DOHH2 (cell line): ENCODE results near the gene RBM20.
"Not testable (repeated sequence)": the region's sequence is repeated elsewhere in the genome, so short reads cannot be mapped to it uniquely, and the experiment has no call there.

Experiments used
- H3F3A ChIP-seq: fragments of 200-600 bp; sonication (generic), shearing (Covaris generic); 2 replicates; pipeline ENCODE4 v1.6.0; 2016; ENCODE audit warnings: antibody characterized with exemption, mild to moderate bottlenecking; ENCODE audit not compliant: control insufficient read depth, insufficient read depth
- H3K27ac ChIP-seq: fragments of 200-600 bp; sonication (generic); 2 replicates; pipeline ENCODE4 v1.5.1; 2014; ENCODE audit warnings: low read depth, mild to moderate bottlenecking, low read length, moderate library complexity
- H3K27me3 ChIP-seq: fragments of 200-600 bp; sonication (generic); 2 replicates; pipeline ENCODE4 v1.6.1; 2014; ENCODE audit warnings: mild to moderate bottlenecking, low read length, mixed read lengths; ENCODE audit not compliant: control insufficient read depth
- H3K36me3 ChIP-seq: fragments of 200-600 bp; sonication (generic); 2 replicates; pipeline ENCODE4 v1.6.1; 2014; ENCODE audit warnings: mild to moderate bottlenecking, low read length, moderate library complexity, mixed read lengths; ENCODE audit not compliant: control insufficient read depth
- H3K4me1 ChIP-seq: fragments of 200-600 bp; sonication (generic); 2 replicates; pipeline ENCODE4 v1.6.1; 2014; ENCODE audit warnings: mild to moderate bottlenecking, low read length, mixed read lengths; ENCODE audit not compliant: control insufficient read depth
- H3K4me2 ChIP-seq: fragments of 200-600 bp; sonication (generic); 2 replicates; pipeline ENCODE4 v1.6.0; 2014; ENCODE audit warnings: mild to moderate bottlenecking, low read length, moderate library complexity
- H3K4me3 ChIP-seq: fragments of 200-600 bp; sonication (generic); 2 replicates; pipeline ENCODE4 v1.5.1; 2014; ENCODE audit warnings: mild to moderate bottlenecking, low read length, mixed read lengths
- H3K79me2 ChIP-seq: fragments of 200-600 bp; sonication (generic); 2 replicates; pipeline ENCODE4 v1.6.1; 2014; ENCODE audit warnings: mild to moderate bottlenecking, low read length, mixed read lengths; ENCODE audit not compliant: control insufficient read depth
- H3K9me2 ChIP-seq: fragments of 200-600 bp; sonication (generic); replicated peaks from 2 replicates; pipeline ENCODE4 v1.6.1; 2014; ENCODE audit warnings: mild to moderate bottlenecking, low read length, mixed read lengths; ENCODE audit not compliant: control insufficient read depth
- H3K9me3 ChIP-seq: fragments of 200-600 bp; sonication (generic); 2 replicates; pipeline ENCODE4 v1.6.1; 2014; ENCODE audit warnings: antibody characterized with exemption, low read length, mixed read lengths; ENCODE audit not compliant: control insufficient read depth, insufficient read depth
- H4K20me1 ChIP-seq: fragments of 200-600 bp; sonication (generic); 2 replicates; pipeline ENCODE4 v1.6.0; 2014; ENCODE audit warnings: low read depth, mild to moderate bottlenecking, antibody characterized with exemption, low read length, moderate library complexity; ENCODE audit not compliant: control insufficient read depth, insufficient read depth
- EZH2phosphoT487 ChIP-seq: fragments of 200-600 bp; sonication (generic); IDR thresholded peaks from 2 replicates; pipeline ENCODE4 v1.6.1; 2017; ENCODE audit warnings: borderline replicate concordance, mild to moderate bottlenecking, antibody characterized with exemption, low read length, moderate library complexity, mixed read lengths
- TF ChIP-seq, protein P1 (sequence below): fragments of 200-600 bp; sonication (generic); IDR thresholded peaks from one replicate; pipeline ENCODE4 v1.5.1; 2014; ENCODE audit warnings: antibody characterized with exemption, mild to moderate bottlenecking, low read depth, low read length; ENCODE audit not compliant: poor library complexity, severe bottlenecking

RBM20 gene

DNA sequence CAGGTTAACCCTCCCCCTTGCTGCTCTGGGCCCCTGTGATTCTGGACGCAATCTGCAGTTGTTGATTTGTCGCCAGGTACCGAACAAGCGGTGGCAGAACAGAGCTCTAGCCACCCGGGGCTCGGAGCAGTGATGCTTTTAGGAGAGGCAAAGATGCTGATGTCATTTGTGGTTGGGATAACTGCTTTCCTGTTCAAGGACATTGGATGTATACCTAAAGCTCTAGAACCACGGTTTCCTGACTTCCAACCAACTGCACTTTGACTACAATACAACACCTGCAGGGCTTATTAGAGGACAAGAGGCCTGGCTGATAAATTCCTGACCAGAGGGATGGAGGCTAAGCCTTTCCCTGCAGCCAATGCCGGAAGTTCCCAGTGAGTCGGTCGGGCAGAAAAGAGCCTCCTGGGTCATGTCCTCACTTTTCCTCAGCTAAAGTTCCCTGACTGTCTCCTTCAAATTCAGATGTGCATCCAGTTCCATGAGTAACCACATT, 6.5 kb upstream of the RBM20 start:
- H3K36me3 ChIP-seq: no peaks in the 10 kb centered on the region
- H4K20me1 ChIP-seq: no peaks in the 10 kb centered on the region
- no peaks in the 10 kb centered on the region for H3K9me3 ChIP-seq
- H3K27me3 ChIP-seq: peaks cover 23% of the 10 kb centered on the region
- no peaks in the 10 kb centered on the region for H3K79me2 ChIP-seq
- no peak overlapping the region for H3K4me3 ChIP-seq
- no peaks in the 10 kb centered on the region for H3K9me2 ChIP-seq
- no peaks in the 10 kb centered on the region for H3F3A ChIP-seq
- no peak overlapping the region for H3K4me2 ChIP-seq
- 0 out of 2 replicates have a peak, but pooled peaks cover 3% of the 10 kb centered on the region for H3K4me1 ChIP-seq
- TF ChIP-seq, protein P1, sequence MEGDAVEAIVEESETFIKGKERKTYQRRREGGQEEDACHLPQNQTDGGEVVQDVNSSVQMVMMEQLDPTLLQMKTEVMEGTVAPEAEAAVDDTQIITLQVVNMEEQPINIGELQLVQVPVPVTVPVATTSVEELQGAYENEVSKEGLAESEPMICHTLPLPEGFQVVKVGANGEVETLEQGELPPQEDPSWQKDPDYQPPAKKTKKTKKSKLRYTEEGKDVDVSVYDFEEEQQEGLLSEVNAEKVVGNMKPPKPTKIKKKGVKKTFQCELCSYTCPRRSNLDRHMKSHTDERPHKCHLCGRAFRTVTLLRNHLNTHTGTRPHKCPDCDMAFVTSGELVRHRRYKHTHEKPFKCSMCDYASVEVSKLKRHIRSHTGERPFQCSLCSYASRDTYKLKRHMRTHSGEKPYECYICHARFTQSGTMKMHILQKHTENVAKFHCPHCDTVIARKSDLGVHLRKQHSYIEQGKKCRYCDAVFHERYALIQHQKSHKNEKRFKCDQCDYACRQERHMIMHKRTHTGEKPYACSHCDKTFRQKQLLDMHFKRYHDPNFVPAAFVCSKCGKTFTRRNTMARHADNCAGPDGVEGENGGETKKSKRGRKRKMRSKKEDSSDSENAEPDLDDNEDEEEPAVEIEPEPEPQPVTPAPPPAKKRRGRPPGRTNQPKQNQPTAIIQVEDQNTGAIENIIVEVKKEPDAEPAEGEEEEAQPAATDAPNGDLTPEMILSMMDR: no peak
- no peak for TF ChIP-seq EZH2phosphoT487
- no peak overlapping the region for H3K27ac ChIP-seq

DNA sequence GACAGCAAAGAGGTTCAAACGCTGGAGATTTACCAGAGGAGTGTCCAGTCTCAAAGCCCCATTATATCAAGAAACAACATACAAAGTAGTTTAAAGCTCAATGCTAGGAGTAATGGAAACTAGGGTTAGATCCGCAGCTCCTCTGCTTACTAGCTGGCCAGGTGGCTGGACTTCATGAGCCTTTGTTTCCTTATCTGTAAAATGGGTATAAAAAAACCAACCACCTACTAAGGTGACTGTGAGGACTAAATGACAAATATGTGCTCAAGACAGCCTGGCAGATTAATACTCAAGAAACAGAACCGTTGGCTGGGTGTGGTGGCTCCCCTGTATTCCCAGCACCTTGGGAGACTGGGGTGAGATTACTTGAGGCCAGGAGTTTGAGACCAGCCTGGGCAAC, 5.8 kb upstream of the RBM20 start:
- Histone ChIP-seq H3K79me2 (no peaks in the 10 kb centered on the region), H3K9me2 (no peaks in the 10 kb centered on the region), H3K36me3 (no peaks in the 10 kb centered on the region), H3K4me2 (no peak overlapping the region), H4K20me1 (no peaks in the 10 kb centered on the region), H3K27me3 (peaks cover 30% of the 10 kb centered on the region), H3K4me3 (no peak overlapping the region), H3F3A (no peaks in the 10 kb centered on the region), H3K9me3 (no peaks in the 10 kb centered on the region), H3K27ac (no peak overlapping the region), H3K4me1 (peaks cover 5% of the 10 kb centered on the region; the same call in 1 of the 2 replicates)
- no peak for TF ChIP-seq EZH2phosphoT487
- TF ChIP-seq, protein P1: no peak

DNA sequence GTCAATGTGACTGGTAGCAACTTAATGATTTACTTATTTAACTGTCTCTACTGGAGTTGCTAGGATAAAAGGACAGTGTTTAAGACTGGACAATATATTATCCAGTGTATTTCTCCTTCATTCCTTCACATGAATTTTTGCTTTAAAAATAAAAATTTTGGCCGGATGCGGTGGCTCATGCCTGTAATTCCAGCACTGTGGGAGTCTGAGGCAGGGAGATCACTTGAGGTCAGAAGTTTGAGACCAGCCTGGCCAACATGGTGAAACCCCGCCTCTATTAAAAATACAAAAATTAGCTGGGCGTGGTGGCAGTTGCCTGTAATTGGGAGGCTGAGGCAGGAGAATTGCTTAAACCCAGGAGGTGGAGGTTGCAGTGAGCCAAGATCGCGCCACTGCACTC, 5.1 kb upstream of the RBM20 start:
- not testable (repeated sequence) for H3K36me3 ChIP-seq, H3F3A ChIP-seq, H3K4me3 ChIP-seq, H3K27ac ChIP-seq, H3K9me3 ChIP-seq, H3K4me2 ChIP-seq, H3K79me2 ChIP-seq, H3K9me2 ChIP-seq, H4K20me1 ChIP-seq
- Histone ChIP-seq H3K27me3 (peaks cover 37% of the 10 kb centered on the region), H3K4me1 (peaks cover 12% of the 10 kb centered on the region)

DNA sequence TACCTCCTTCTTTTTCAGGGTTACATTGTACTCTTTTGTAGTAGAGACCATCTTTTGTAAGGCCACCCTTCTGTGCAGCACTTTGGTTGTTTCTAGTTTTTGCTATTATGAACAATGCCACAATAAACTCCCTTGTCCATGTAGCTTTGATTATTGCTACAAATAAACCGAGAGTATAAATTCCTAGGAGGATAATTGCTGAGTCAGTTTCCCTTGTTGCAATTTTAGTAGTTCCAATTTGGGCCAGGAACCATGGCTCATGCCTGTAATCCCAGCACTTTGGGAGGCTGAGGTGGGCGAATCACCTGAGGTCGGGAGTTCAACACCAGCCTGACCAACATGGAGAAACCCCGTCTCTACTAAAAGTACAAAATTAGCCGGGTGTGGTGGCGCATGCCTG, 4.3 kb upstream of the RBM20 start:
- H3K79me2 ChIP-seq, H3K36me3 ChIP-seq, H4K20me1 ChIP-seq, H3K9me2 ChIP-seq, H3K27ac ChIP-seq, H3K4me2 ChIP-seq, H3K4me3 ChIP-seq, H3K9me3 ChIP-seq, H3F3A ChIP-seq: not testable (repeated sequence)
- Histone ChIP-seq H3K27me3 (peaks cover 45% of the 10 kb centered on the region), H3K4me1 (peaks cover 18% of the 10 kb centered on the region)
